ENCODE data around the gene DUSP12.

Gene DUSP12

DNA sequence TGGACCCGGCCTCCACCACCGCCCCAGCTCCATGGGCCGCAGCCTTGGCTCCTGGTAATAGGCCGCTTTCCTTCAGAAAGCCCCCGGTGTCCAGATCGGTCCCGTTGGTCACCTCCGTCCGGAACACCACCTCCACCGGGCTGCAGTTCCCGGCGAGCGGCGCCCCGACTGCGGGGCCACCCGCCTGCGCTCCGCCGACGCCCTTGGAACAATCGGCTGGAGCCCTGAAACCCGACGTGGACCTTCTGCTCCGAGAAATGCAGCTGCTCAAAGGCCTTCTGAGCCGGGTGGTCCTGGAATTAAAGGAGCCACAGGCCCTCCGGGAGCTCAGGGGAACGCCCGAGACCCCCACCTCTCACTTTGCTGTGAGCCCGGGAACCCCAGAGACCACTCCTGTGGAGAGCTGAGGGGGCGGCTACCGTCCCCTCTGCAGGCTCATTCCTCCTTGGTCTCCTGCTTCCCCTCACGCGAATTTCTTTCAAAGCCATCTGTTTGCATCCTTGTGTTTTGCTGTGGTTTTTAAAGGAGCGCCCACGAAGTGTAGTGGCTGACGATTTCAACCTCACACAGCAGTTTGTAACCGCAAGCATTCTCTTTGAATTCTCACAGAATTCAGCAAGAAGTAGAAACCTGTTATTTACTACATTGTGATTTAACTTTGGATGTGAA is 22.2 kb upstream of the DUSP12 start:
- 2% methylated on average over 38 of the region's 38 CpGs for WGBS, 2 experiments
- Histone ChIP-seq H3K36me3 (ENCODE audit: control insufficient read depth, insufficient read depth, low read length) (no peaks in the 10 kb centered on the region), H3K4me1 (ENCODE audit: control insufficient read depth, insufficient read depth, low read length) (peaks cover 6% of the 10 kb centered on the region), H3K4me3 (ENCODE audit: insufficient read depth, low read depth, low read length) (peak overlapping the region; percentile 70), H3K27ac (ENCODE audit: insufficient read depth, low read depth, low read length, poor library complexity, severe bottlenecking) (no peak overlapping the region), H3K9me3 (ENCODE audit: control insufficient read depth, low read length) (no peaks in the 10 kb centered on the region), H3K27me3 (ENCODE audit: control insufficient read depth, insufficient read depth, low read length, poor library complexity, severe bottlenecking) (peaks cover 60% of the 10 kb centered on the region)

DNA sequence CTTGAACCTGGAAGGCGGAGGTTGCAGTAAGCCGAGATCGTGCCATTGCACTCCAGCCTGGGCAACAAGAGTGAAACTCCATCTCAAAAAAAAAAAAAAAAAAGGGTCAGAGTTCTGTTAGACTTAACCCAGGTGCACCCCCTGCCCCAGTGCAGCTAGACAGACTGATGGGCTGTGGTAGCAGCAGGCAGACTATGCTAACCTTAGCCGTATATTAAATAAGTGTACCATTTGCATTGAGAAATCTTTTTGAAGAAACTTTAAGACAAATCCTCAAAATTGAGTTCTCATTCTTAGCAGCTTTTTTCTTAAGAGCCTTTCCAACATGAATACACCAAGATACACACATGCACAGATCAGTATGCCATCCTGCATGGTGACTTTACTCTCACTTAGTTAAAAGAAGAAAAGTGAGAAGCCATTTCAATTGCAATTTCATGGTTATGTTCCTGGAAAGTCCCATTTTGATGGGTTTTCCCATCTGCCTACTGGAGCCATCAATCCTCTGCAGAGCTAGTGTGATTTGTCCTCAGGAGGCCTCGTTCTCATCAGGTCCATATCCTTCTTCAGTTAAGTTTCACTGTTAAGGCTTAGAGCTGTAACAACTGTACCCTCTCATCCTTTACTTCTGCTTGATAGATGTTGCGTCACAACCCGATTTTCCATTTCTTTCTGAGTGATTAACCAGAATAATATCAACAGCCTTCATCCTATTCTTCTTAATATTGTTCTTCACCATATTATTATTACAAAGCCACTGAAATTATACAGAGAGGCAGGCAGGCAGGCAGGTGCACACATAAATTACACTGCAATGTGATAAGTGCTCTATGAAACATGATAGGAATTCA is 21.0 kb upstream of the DUSP12 start:
- Histone ChIP-seq H3K27ac (ENCODE audit: insufficient read depth, low read depth, low read length, poor library complexity, severe bottlenecking) (no peak overlapping the region), H3K9me3 (ENCODE audit: control insufficient read depth, low read length) (no peaks in the 10 kb centered on the region), H3K27me3 (ENCODE audit: control insufficient read depth, insufficient read depth, low read length, poor library complexity, severe bottlenecking) (peaks cover 49% of the 10 kb centered on the region), H3K4me3 (ENCODE audit: insufficient read depth, low read depth, low read length) (no peak overlapping the region), H3K36me3 (ENCODE audit: control insufficient read depth, insufficient read depth, low read length) (no peaks in the 10 kb centered on the region), H3K4me1 (ENCODE audit: control insufficient read depth, insufficient read depth, low read length) (peaks cover 6% of the 10 kb centered on the region)
- 73 to 75% methylated on average over 6 to 7 of the region's 7 CpGs for WGBS, 2 experiments

DNA sequence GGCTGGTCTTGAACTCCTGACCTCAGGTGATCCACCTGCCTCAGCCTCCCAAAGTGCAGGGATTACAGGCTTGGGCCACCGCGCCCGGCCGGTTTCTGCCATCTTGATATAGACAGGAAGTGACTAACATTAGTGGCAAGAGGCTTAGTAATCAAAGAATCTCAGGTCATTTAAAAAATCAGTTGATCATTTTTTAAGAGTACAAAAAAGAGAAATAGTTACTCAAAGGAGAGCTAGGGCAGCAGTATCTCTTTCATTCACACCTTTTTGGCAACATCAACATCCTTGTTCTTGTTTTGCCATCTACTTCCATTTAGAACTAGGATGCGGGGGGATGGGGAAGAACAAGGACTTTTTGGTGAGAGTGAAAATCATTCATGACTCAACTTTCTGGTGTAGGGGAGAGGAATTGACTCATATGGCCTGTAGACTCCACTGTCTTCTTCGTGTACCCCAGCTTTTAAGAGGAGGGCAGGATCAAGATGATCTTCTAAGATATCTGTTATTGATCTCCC is 19.5 kb upstream of the DUSP12 start:
- H3K27me3 ChIP-seq (ENCODE audit: control insufficient read depth, insufficient read depth, low read length, poor library complexity, severe bottlenecking), result peaks cover 34% of the 10 kb centered on the region
- peaks cover 6% of the 10 kb centered on the region for H3K4me1 ChIP-seq (ENCODE audit: control insufficient read depth, insufficient read depth, low read length)
- 70 to 95% methylated on average over 6 of the region's 6 CpGs for WGBS, 2 experiments
- no peak overlapping the region for H3K27ac ChIP-seq (ENCODE audit: insufficient read depth, low read depth, low read length, poor library complexity, severe bottlenecking)
- H3K4me3 ChIP-seq (ENCODE audit: insufficient read depth, low read depth, low read length), result no peak overlapping the region
- no peaks in the 10 kb centered on the region for H3K9me3 ChIP-seq (ENCODE audit: control insufficient read depth, low read length)
- no peaks in the 10 kb centered on the region for H3K36me3 ChIP-seq (ENCODE audit: control insufficient read depth, insufficient read depth, low read length)

DNA sequence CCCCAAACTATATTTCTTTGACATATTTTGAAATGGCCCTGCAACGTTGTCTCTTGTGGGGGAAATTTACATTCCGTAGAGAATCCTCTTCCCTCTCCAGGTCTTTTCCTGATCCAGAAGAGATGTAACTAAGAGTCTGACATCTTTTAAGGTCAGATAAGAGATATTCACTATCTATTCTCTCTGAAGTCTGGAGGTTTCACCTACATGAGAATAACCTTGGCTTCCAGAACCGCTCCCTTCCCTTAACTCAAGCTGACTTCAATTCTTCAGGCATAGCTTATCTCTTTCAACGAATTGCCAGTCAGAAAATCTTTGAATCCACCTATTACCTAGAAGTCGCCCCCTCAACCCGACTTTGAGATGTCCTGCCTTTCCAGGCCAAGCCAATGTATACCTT is 18.3 kb upstream of the DUSP12 start:
- Histone ChIP-seq H3K27ac (ENCODE audit: insufficient read depth, low read depth, low read length, poor library complexity, severe bottlenecking) (no peak overlapping the region), H3K4me1 (ENCODE audit: control insufficient read depth, insufficient read depth, low read length) (no peaks in the 10 kb centered on the region), H3K9me3 (ENCODE audit: control insufficient read depth, low read length) (no peaks in the 10 kb centered on the region), H3K36me3 (ENCODE audit: control insufficient read depth, insufficient read depth, low read length) (no peaks in the 10 kb centered on the region), H3K27me3 (ENCODE audit: control insufficient read depth, insufficient read depth, low read length, poor library complexity, severe bottlenecking) (peaks cover 23% of the 10 kb centered on the region), H3K4me3 (ENCODE audit: insufficient read depth, low read depth, low read length) (no peak overlapping the region)
- WGBS, 2 experiments, result 87 to 89% methylated on average over 5 to 6 of the region's 6 CpGs

DNA sequence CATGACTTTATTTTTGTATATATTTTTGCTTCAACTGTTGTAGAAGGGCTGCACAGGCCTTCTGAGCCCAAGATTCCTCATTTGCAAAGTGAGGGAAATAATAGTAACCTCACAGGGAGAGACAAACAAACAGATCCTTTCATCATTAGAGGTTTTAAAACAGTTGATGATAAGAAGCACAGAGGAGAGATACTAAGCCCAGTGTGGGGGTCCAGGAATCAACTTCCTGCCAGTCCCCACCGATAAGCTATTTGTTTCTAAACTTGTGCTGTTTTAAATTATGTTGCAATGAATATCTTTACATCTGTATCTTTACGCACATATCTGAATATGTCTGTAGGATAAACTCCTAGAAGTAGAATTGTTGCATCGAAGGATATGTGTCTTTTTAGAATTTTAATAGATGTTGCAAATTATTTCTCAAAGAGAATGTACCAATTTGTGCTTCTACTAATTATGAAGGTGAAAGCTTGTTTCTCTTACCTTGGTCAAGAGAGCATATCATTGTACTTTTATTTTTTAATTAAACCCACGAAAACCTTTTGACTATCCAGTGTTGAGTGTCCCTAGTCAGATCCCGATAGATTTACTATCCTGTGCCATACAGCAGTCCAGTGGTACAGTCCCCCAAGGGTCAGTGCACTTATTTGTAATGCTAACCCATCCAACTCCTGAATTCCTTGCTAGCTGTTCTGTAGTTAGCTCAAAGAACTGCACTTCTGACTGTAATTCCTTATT is 17.4 kb upstream of the DUSP12 start:
- no peaks in the 10 kb centered on the region for H3K9me3 ChIP-seq (ENCODE audit: control insufficient read depth, low read length)
- H3K4me3 ChIP-seq (ENCODE audit: insufficient read depth, low read depth, low read length), result no peak overlapping the region
- H3K4me1 ChIP-seq (ENCODE audit: control insufficient read depth, insufficient read depth, low read length), result peaks cover under 1% of the 10 kb centered on the region
- no peak overlapping the region for H3K27ac ChIP-seq (ENCODE audit: insufficient read depth, low read depth, low read length, poor library complexity, severe bottlenecking)
- H3K36me3 ChIP-seq (ENCODE audit: control insufficient read depth, insufficient read depth, low read length), result no peaks in the 10 kb centered on the region
- WGBS, 2 experiments, result 77 to 91% methylated on average over 2 to 5 of the region's 5 CpGs
- H3K27me3 ChIP-seq (ENCODE audit: control insufficient read depth, insufficient read depth, low read length, poor library complexity, severe bottlenecking), result peaks cover 14% of the 10 kb centered on the region

DNA sequence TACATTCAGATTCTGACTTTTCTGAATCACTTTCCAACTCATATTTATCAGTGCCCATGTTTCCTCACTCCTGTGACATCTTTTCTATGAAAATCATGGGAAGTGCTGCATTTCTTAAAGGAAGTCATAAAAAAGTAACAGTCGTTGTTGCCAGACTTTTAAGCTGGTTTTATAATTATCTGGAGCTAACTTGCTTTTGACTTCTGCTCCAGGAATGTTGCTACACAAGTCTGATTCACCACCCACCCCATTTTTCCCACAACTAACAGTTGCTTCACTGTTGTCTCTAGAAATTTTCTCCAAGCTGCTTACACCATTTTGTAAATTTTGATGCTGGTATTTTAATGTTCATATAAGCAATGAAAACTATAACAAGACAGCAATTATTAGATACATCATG is 16.1 kb upstream of the DUSP12 start:
- H3K27ac ChIP-seq (ENCODE audit: insufficient read depth, low read depth, low read length, poor library complexity, severe bottlenecking), result no peak overlapping the region
- no peaks in the 10 kb centered on the region for H3K36me3 ChIP-seq (ENCODE audit: control insufficient read depth, insufficient read depth, low read length)
- peaks cover under 1% of the 10 kb centered on the region for H3K27me3 ChIP-seq (ENCODE audit: control insufficient read depth, insufficient read depth, low read length, poor library complexity, severe bottlenecking)
- no peaks in the 10 kb centered on the region for H3K9me3 ChIP-seq (ENCODE audit: control insufficient read depth, low read length)
- H3K4me3 ChIP-seq (ENCODE audit: insufficient read depth, low read depth, low read length), result no peak overlapping the region
- H3K4me1 ChIP-seq (ENCODE audit: control insufficient read depth, insufficient read depth, low read length), result peaks cover 6% of the 10 kb centered on the region
- WGBS, 2 experiments, result 93 to 96% methylated on average over 1 of the region's 1 CpG

DNA sequence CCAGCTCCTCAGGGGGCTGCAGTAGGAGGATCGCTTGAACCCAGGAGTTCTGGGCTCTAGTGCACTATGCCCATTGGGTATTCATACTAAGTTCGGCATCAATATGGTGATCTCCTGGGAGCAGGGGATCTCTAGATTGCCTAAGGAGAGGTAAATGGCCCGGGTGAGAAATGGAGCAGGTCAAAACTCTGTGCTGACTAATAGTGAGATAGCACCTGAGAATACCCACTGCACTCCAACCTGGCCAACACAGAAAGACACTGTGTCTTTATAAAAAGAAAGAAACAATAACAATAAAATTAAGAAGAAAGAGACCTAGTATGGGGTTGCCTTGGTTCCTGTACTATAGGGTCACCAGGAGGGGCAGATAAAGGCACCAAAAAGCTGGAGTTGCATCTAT is 13.7 kb upstream of the DUSP12 start:
- no peaks in the 10 kb centered on the region for H3K36me3 ChIP-seq (ENCODE audit: control insufficient read depth, insufficient read depth, low read length)
- no peak overlapping the region for H3K4me3 ChIP-seq (ENCODE audit: insufficient read depth, low read depth, low read length)
- no peak overlapping the region for H3K27ac ChIP-seq (ENCODE audit: insufficient read depth, low read depth, low read length, poor library complexity, severe bottlenecking)
- H3K27me3 ChIP-seq (ENCODE audit: control insufficient read depth, insufficient read depth, low read length, poor library complexity, severe bottlenecking), result no peaks in the 10 kb centered on the region
- no peaks in the 10 kb centered on the region for H3K9me3 ChIP-seq (ENCODE audit: control insufficient read depth, low read length)
- peaks cover 6% of the 10 kb centered on the region for H3K4me1 ChIP-seq (ENCODE audit: control insufficient read depth, insufficient read depth, low read length)
- 90 to 94% methylated on average over 3 of the region's 3 CpGs for WGBS, 2 experiments

DNA sequence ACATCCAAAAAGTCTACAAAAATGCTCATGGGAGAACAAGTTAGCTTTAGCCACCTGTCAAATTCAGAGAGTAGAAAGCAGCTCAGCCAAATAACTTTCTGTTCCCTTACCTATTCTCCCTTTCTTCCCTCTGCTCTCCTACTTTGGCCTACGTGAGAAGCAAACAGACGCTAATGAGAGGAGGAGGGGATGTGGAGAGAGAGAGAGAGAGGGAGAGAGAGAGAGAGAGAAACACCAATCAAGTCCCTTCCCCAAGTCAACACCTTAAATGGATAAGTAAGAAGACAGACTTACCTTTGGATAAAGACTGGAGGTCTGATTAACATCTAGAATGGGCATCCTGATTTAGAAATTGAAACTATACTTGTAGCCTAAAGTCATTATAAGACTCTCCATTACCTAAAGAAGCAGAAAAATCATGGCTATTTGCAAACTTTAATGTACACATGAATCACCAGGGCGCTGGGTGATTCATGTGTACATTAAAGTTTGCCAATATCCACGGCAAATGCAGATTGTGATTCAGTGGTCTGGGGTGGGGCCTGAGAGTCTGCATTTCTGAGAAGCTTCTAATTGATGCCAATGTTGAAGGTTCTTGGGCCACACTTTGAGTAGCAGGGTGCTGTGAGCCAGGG is 13.1 kb upstream of the DUSP12 start:
- H3K36me3 ChIP-seq (ENCODE audit: control insufficient read depth, insufficient read depth, low read length), result no peaks in the 10 kb centered on the region
- no peaks in the 10 kb centered on the region for H3K9me3 ChIP-seq (ENCODE audit: control insufficient read depth, low read length)
- H3K27ac ChIP-seq (ENCODE audit: insufficient read depth, low read depth, low read length, poor library complexity, severe bottlenecking), result no peak overlapping the region

DNA sequence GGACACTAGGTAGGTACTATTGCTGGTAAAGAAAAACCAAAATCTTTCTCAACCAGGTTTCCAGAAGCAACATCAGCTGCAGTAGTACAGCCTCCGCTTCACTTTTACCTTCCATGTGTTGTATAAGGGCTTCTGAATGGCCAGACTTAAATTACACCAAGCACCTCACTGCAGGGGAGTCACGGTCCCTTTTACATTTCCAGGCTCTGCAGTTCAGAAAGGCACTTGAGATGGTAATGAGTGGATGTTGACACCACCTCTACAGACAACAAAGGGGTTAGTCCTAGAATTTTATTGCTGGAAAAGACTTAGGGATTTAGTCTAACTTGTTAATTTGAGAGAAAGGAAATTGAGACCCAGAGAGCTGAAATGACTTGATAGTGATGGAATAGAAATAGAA is 12.0 kb upstream of the DUSP12 start:
- Histone ChIP-seq H3K36me3 (ENCODE audit: control insufficient read depth, insufficient read depth, low read length) (no peaks in the 10 kb centered on the region), H3K27me3 (ENCODE audit: control insufficient read depth, insufficient read depth, low read length, poor library complexity, severe bottlenecking) (no peaks in the 10 kb centered on the region), H3K27ac (ENCODE audit: insufficient read depth, low read depth, low read length, poor library complexity, severe bottlenecking) (no peak overlapping the region), H3K4me3 (ENCODE audit: insufficient read depth, low read depth, low read length) (no peak overlapping the region), H3K9me3 (ENCODE audit: control insufficient read depth, low read length) (no peaks in the 10 kb centered on the region), H3K4me1 (ENCODE audit: control insufficient read depth, insufficient read depth, low read length) (peaks cover 6% of the 10 kb centered on the region)
- 5 to 19% methylated on average over 2 of the region's 2 CpGs for WGBS, 2 experiments

More for the DNA sequence above, 13.1 kb upstream of the DUSP12 start:
- Histone ChIP-seq H3K4me3 (ENCODE audit: insufficient read depth, low read depth, low read length) (no peak overlapping the region), H3K4me1 (ENCODE audit: control insufficient read depth, insufficient read depth, low read length) (peaks cover 6% of the 10 kb centered on the region), H3K27me3 (ENCODE audit: control insufficient read depth, insufficient read depth, low read length, poor library complexity, severe bottlenecking) (no peaks in the 10 kb centered on the region)
- WGBS, 2 experiments, result 85 to 86% methylated on average over 2 of the region's 4 CpGs
